Stimulated activated CD8-positive, alpha-beta memory T cell treated with anti-CD3 and anti-CD28 coated beads, Interleukin-4, amount 100 ng/mL, for 48 hours (primary cell): Measurements from ENCODE around the gene CEBPE.
"Not testable (repeated sequence)": the region's sequence is repeated elsewhere in the genome, so short reads cannot be mapped to it uniquely, and the experiment has no call there.

Experiments
- DNase-seq: peaks from one replicate; pipeline ENCODE4 v3.0.0-alpha.2; 2020

Gene CEBPE

GRCh38 chr14:23119363-23120327 is 590 bp upstream of the CEBPE start:
- DNase-seq, result no peak

DNA sequence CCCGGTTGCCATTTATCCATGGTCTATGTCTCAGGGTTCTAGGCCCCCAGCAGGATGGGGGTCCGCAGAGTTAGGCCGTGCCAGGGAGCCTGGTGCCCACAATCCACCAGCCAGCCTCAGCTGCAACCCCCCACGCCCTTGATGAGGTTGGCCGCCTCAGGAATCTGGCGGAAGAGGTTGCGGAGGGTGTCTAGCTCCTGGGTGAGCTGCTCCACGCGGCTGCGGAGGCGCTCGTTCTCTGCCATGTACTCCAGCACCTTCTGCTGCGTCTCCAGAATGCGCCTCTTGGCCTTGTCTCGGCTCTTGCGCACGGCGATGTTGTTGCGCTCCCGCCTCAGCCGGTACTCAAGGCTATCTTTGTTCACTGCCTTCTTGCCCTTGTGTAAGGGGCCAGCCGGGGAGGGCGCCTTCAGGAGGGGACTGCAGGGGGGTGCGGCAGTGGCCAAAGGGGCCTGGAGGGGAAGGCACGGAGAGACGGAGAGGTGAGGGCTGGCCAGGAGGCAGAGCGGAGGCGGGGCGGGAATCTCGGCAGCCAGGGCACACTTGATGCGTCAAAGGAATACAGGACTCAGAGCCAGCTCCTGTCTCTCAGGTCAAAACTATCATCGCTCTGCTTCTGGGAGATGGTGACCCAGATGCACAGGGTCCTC is 1.6 kb downstream of the CEBPE start:
- no peak for DNase-seq

DNA sequence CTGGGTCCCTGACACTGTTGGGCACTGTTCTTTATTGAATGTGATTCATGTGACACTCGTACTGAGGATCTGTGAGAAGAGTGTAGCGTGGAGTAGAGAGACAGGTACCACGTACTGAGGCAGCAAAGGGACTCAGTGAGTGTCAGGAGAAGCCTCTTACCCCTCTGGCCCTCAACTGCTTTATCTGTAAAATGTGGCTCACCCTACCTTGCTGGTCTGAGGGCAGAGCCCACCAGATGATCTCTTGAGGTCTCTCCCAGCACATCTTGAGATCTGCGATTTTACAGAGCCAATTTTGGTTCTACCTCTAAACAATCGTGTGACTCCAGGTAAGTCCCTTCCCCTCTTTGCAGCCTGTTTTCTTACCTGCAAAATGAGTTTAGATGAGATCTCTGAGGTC is 3.1 kb downstream of the CEBPE start:
- no peak for DNase-seq

DNA sequence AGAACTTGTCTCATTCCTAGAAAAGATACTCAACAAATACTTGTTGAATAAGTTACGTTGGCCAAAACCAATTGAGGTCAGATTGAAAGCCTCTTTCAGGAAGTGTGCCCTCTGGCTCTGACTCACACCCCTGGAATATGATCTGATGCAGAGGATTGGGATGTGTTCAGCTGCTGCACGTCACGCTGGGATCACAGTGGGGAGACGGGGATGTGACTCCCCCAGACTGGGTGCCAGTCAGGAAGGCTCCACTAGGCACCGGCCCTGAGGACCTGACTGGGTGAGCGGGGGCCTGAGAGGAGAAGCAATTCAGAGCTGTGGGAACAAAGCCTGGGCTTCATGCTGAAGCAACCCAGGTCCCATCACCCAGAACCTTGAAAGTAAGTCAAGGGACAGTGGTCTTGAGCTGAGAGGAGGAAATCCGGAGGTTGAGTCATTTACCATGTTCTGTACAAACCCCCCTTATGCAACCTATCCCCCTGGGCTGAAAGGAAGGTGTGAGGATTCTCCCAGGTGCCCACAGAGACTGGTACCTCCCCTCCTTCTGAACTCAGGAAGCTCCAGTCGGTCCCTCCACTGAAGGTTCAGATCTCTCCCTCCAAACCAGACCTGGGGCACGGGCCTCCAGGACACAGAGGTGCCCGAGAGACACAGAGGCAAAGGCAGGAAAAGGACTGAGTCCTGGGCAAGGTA is 3.9 kb downstream of the CEBPE start:
- no peak for DNase-seq

GRCh38 chr14:23114669-23115038 is 4.4 kb downstream of the CEBPE start:
- no peak for DNase-seq

- DNase-seq, result no peak
Measured at GRCh38 chr14:23114120-23114458, 5.0 kb downstream of the CEBPE start.

GRCh38 chr14:23113431-23114119 is 5.5 kb downstream of the CEBPE start:
- DNase-seq, result no peak

GRCh38 chr14:23112359-23113178 is 6.5 kb downstream of the CEBPE start:
- DNase-seq, result no peak

DNA sequence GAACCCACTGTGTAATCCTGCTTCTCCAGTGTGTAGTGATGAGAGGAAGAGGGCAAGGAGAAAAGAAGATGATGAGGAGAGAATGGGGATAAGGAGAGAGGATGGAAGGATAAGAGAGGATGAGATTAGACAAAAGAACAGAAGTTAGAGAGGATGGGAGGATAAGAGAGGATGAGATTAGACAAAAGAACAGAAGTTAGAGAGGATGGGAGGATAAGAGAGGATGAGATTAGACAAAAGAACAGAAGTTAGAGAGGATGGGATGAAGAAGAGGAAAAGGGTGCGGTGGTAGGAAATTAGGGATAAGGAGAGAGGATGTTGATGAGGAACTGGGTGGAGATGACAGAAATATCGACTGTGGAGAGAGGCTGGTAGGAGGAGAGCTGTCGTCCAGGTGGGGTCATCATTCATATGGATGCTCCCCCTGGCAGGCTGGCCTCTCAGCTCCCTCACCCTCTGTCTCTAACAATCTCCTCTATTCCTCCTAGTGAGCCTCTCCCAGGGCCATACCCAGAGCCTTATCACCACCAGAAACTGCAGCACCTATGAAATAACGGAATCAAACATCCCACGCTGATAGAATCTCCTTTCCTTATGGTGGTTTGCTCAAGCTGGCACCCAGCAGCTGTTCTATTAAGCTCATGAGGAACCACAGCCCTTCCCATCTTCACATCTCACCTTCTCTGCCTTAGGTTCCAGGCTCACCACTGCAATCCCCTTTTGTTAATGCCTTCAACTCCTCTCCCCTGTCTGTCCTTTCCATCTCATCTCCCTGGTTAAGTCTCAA is 8.3 kb downstream of the CEBPE start:
- no peak for DNase-seq

GRCh38 chr14:23109769-23110168 is 9.3 kb downstream of the CEBPE start:
- no peak for DNase-seq

DNA sequence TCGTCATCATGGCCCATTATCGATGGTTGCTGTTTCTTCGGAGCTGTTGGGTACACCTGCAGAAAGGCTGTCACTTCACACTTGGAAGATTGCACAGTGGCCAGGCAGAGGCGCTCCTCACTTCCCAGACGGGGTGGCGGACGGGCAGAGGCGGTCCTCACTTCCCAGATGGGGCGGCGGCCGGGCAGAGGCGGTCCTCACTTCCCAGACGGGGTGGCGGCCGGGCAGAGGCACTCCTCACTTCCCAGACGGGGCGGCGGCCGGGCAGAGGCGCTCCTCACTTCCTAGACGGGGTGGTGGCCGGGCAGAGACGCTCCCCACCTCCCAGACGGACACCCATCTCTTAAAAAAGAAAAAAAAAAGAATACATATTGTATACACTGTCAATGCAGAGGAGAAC is 10.9 kb downstream of the CEBPE start:
- not testable (repeated sequence) for DNase-seq

DNA sequence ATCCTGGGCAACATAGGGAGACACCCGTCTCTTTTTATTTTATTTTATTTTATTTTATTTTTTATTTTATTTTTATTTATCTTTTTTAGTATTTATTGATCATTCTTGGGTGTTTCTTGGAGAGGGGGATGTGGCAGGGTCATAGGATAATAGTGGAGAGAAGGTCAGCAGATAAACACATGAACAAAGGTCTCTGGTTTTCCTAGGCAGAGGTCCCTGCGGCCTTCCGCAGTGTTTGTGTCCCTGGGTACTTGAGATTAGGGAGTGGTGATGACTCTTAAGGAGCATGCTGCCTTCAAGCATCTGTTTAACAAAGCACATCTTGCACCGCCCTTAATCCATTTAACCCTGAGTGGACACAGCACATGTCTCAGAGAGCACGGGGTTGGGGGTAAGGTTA is 11.4 kb downstream of the CEBPE start:
- not testable (repeated sequence) for DNase-seq

DNA sequence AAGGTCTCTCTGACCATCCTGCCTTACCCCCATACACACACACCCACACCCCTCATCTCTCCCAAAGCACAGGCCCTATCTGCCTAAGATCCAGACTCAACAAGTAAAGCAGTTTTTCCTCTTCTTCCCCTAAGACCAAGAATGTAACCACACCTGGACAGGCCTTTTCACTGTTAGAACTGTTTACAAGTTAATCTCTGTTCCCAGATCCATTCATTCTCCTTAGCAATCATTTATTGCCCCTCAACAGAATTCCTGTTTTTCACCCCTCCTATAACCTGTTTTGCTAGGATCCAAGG is 12.4 kb downstream of the CEBPE start:
- no peak for DNase-seq

DNA sequence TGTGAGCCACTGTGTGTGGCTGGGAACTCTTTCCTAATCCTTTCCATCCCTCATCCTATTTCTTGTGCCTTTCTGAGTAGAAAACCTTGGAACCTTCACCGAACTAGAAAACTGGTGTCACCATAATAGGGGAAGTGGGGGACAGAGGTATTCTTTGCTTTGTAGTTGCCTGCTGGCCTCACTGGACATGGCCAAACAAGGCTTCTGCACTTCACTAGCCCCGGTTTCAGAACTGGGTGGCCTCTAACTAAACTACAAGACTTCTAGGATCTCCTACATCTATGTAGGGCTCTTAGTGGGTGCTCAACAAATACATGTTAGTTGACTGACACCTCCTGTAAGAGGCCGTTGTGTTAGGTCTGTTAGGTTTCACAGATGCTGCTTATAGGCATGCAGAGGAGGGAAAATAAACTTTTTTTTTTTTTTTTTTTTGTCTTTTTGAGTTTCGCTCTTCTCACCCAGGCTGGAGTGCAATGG is 13.7 kb downstream of the CEBPE start:
- no peak for DNase-seq

- DNase-seq, result peak; percentile 10
Measured at GRCh38 chr14:23104591-23105347, 14.3 kb downstream of the CEBPE start, which contains the start of gene CIROP. Gene CIROP, minus strand, starts transcription at chr14:23104989. Its CDS starts 69 bp downstream, at chr14:23104920.

DNA sequence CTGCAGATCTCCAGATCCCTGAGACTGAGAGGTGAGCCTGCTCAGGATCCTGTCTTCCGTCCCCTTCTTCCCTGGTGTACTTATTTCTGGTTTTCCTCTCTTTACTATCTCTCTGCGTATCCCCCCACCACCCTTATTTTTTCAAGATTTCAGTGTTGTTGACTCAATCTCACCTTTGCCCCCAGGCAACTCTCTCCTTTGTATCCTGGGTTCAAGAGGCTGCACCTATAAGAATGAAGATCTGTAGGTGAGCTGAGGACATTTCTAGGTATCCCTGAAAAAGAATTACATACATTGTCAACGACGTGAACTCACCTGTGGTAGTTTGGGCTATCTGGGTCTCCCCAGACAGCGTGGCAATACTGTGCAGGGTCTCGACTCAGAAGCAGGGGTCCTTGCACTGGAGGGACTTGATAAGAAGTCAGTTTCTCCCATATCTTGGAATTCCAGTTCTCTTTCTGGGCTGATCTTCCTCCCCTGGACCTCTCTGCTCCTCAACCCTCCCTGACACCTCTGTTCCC is 14.9 kb downstream of the CEBPE start:
- DNase-seq, result peak; percentile 14

DNA sequence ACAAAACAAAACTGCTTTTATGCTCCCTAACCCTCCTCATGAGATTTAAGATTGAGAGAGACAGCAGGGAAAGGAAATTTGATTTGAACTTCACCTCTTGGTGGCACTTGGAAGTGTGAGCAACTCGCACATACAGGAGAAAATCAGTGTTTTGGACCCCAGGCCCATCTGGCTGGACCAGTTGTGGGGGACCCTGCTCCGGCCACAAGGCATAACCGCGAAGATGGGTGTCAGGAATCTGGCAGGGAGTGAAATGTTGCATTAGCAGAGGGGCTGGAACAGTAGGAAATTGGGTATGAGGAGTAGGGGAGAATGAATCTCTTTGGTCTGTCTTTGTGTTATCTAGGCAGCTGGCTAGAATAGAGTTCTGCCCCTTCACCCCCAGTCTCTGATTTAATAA is 15.5 kb downstream of the CEBPE start:
- peak; percentile 1 for DNase-seq

- DNase-seq, result peak; percentile 17
Measured at GRCh38 chr14:23102801-23103200, 16.3 kb downstream of the CEBPE start.

DNA sequence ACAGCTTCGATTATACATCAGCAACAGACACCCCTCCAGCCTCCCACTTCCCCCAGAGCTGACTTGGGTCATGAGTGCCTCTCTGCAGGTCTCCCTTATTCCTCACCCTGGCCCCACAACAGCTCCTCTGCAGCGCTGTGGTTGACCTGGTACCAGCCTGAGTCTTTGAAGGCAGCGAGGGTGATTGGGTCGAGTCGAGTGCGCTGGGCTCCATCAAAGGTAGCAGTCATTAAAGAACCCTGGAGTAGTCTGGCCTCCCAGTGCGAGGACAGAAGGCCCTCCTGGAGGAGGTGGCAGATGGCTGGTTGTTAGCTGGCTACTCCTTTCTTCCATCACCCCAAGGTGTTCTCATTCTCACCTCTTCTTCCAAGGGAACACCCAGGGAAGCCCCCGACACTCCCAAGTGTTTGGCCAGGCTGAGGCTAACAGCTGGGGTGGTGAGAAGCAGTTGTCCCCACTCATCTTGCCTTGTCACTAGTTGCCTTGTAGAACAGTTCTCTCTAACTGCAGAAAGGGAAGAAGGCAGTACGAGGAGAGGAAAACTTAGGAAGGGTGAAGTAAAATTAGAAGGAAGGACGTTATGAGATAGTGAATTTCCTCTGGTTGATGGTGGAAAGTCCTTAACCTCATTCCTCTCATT is 16.9 kb downstream of the CEBPE start:
- no peak for DNase-seq
